CD14-positive monocyte (primary cell): Measurements from ENCODE around the gene LRRK1. TPM values are rescaled to one million over a fixed set of nuclear protein-coding genes. Genes with fewer than 3 reads are reported as not detected.

Source experiments
- DNase-seq, 3 donors: peaks; one replicate each; pipeline ENCODE4 v3.0.0-alpha.2; 2011 to 2022
- H2AFZ ChIP-seq: 2 replicates; pipeline ENCODE4 v1.6.0; 2012; ENCODE audit warnings: mild to moderate bottlenecking, low read depth, low read length, inconsistent platforms; ENCODE audit not compliant: insufficient read depth, poor library complexity, severe bottlenecking
- H3K27ac ChIP-seq, 2 donors: 1 replicate in 1 of 2; 2 replicates in 1 of 2; pipeline ENCODE4 v1.5.1; 2012 to 2013; ENCODE audit warnings: low read length in 2 of 2, control low read depth in 1 of 2, inconsistent platforms in 1 of 2, low read depth in 1 of 2, mild to moderate bottlenecking in 1 of 2
- H3K27me3 ChIP-seq, 2 donors: one replicate each; pipeline versions ENCODE4 v1.6.0 to v1.6.1; 2011 to 2013; ENCODE audit warnings: low read length in 2 of 2; ENCODE audit not compliant: control insufficient read depth in 2 of 2, insufficient read depth in 2 of 2
- H3K36me3 ChIP-seq, 2 donors: replicated peaks in 1 of 2; 1 replicate in 1 of 2; 2 replicates in 1 of 2; pipeline versions ENCODE4 v1.5.1 to v1.6.1; 2012 to 2013; ENCODE audit warnings: low read length in 2 of 2, control low read depth in 1 of 2, inconsistent platforms in 1 of 2, mild to moderate bottlenecking in 1 of 2; ENCODE audit not compliant: insufficient read depth in 2 of 2, control insufficient read depth in 1 of 2
- H3K4me1 ChIP-seq, 2 donors: 1 replicate in 1 of 2; 2 replicates in 1 of 2; pipeline versions ENCODE4 v1.5.1 to v1.6.1; 2012 to 2013; ENCODE audit warnings: low read length in 2 of 2, control low read depth in 1 of 2, inconsistent platforms in 1 of 2, mild to moderate bottlenecking in 1 of 2, moderate library complexity in 1 of 2; ENCODE audit not compliant: insufficient read depth in 2 of 2, control insufficient read depth in 1 of 2
- H3K4me2 ChIP-seq: replicated peaks from 2 replicates; pipeline ENCODE3; 2012; ENCODE audit warnings: low read length, moderate library complexity, mild to moderate bottlenecking; ENCODE audit not compliant: poor library complexity, severe bottlenecking; ENCODE audit errors: extremely low read depth
- H3K4me3 ChIP-seq, 3 experiments: fragments of 200-600 bp in 1 of 3; sonication (generic) in 1 of 3; replicated peaks in 1 of 3; 1 replicate in 2 of 3; 2 replicates in 1 of 3; pipeline ENCODE4 v1.5.1; 2011 to 2013; ENCODE audit warnings: low read length in 3 of 3, mild to moderate bottlenecking in 3 of 3, control low read depth in 2 of 3, low read depth in 2 of 3, inconsistent platforms in 1 of 3, moderate library complexity in 1 of 3
- H3K79me2 ChIP-seq: 2 replicates; pipeline ENCODE4 v1.6.0; 2012; ENCODE audit warnings: mild to moderate bottlenecking, control low read depth, inconsistent platforms, low read length, moderate library complexity; ENCODE audit not compliant: insufficient read depth
- H3K9ac ChIP-seq: 2 replicates; pipeline ENCODE4 v1.6.0; 2017; ENCODE audit warnings: low read length, mild to moderate bottlenecking; ENCODE audit not compliant: insufficient read depth, poor library complexity, severe bottlenecking
- H3K9me3 ChIP-seq, 2 donors: replicated peaks in 1 of 2; 1 replicate in 1 of 2; 2 replicates in 1 of 2; pipeline versions ENCODE4 v1.5.1 to v1.6.1; 2012 to 2013; ENCODE audit warnings: low read length in 2 of 2, control low read depth in 1 of 2; ENCODE audit not compliant: control insufficient read depth in 1 of 2, insufficient read depth in 1 of 2
- H4K20me1 ChIP-seq: 2 replicates; pipeline ENCODE4 v1.6.0; 2012; ENCODE audit warnings: mild to moderate bottlenecking, low read length, control low read depth, moderate library complexity; ENCODE audit not compliant: insufficient read depth
- H3K27ac Mint-ChIP-seq, 7 donors: one replicate each; pipeline ENCODE4 v1.8.0; 2020; ENCODE audit warnings: mild to moderate bottlenecking in 7 of 7, mixed read lengths in 7 of 7, moderate library complexity in 6 of 7, inconsistent platforms in 2 of 7
- H3K27me3 Mint-ChIP-seq, 3 donors: one replicate each; pipeline ENCODE4 v1.8.0; 2021 to 2022; ENCODE audit warnings: low read depth in 3 of 3, mild to moderate bottlenecking in 3 of 3, mixed read lengths in 3 of 3, moderate library complexity in 3 of 3, inconsistent platforms in 1 of 3
- H3K36me3 Mint-ChIP-seq, 2 donors: one replicate each; pipeline ENCODE4 v1.8.0; 2020; ENCODE audit warnings: mixed read lengths in 2 of 2, inconsistent platforms in 1 of 2, mild to moderate bottlenecking in 1 of 2
- H3K4me1 Mint-ChIP-seq: one replicate; pipeline ENCODE4 v1.8.0; 2020; ENCODE audit warnings: mild to moderate bottlenecking, mixed read lengths
- H3K4me3 Mint-ChIP-seq, 2 donors: one replicate each; pipeline ENCODE4 v1.8.0; 2020; ENCODE audit warnings: mild to moderate bottlenecking in 2 of 2, mixed read lengths in 2 of 2, moderate library complexity in 1 of 2
- H3K9me3 Mint-ChIP-seq, 7 donors: one replicate each; pipeline ENCODE4 v1.8.0; 2020 to 2022; ENCODE audit warnings: mixed read lengths in 7 of 7, mild to moderate bottlenecking in 6 of 7, moderate library complexity in 6 of 7, inconsistent platforms in 2 of 7
- WGBS: methylation state at CpG from one replicate; pipeline ENCODE4 v1.1.5; 2013; ENCODE audit warnings: missing lambda C conversion rate; ENCODE audit not compliant: insufficient coverage; 5-methylcytosine and 5-hydroxymethylcytosine counted together
- intact Hi-C, 2 donors: fragments of 100-400 bp; cut with micrococcal nuclease; formaldehyde crosslinking; loops; one replicate each; pipeline versions ENCODE4 v1.15.0 to v1.15.1; 2023
- polyA plus RNA-seq, 3 donors: library from polyadenylated mRNA; depleted of rRNA in 1 of 3; unstranded in 2 of 3; stranded (reverse) in 1 of 3; fragments of 300-500 nt in 2 of 3; fragments of >200 nt in 1 of 3; fragmentation: Illumina TruSeq in 2 of 3; gene quantifications; 1 replicate in 2 of 3; 2 replicates in 1 of 3; pipeline ENCODE4 v1.2.3, GENCODE V29; 2012 to 2021
- TF ChIP-seq, protein P1 (sequence below): fragments of 200-600 bp; IDR thresholded peaks from one replicate; pipeline ENCODE4 v1.8.0; 2022; ENCODE audit warnings: antibody characterized with exemption, mild to moderate bottlenecking

The LRRK1 gene
- polyA plus RNA-seq, 3 donors = 1.7 to 18.9 (median 5.4) TPM

DNA sequence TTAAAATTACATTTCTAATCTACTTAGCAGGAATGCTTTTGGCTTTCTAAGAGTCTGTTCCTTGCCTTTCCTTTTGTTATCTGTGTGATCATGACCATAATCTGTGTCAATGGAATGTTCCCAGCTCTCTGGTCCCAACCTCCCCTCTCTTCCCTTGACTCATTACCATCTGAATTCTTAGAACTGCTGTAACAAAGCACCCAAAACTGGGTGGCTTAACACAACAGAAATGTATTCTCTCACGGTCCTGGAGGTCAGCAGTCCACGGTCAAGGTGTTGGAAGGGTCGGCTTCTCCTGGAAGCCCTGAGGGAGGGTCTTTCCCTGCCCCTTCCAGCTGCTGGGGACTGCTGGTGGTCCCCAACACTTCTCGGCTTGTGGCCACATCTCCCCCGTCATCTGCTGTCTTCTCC is 81.1 kb downstream of the LRRK1 start:
- WGBS = 100% methylated on average over 5 of the region's 5 CpGs
- peak overlapping the region in 1 of 7 donors; percentile 10 for H3K27ac Mint-ChIP-seq
- Histone ChIP-seq H2AFZ (no peak overlapping the region), H3K27ac (no peak overlapping the region), H3K9me3 (peaks cover 0 to 8% of the 10 kb centered on the region in 2 donors), H3K79me2 (no peaks in the 10 kb centered on the region), H3K9ac (no peak overlapping the region), H3K27me3 (no peaks in the 10 kb centered on the region), H3K4me3 (no peak overlapping the region), H4K20me1 (no peaks in the 10 kb centered on the region), H3K4me1 (peaks cover 8 to 9% of the 10 kb centered on the region in 2 donors), H3K4me2 (no peak overlapping the region), H3K36me3 (peaks cover 32 to 72% of the 10 kb centered on the region in 2 donors)
- H3K36me3 Mint-ChIP-seq = peaks cover 71 to 73% of the 10 kb centered on the region in 2 donors
- no peaks in the 10 kb centered on the region for H3K27me3 Mint-ChIP-seq
- intact Hi-C loops = loop anchor here in 1 of 2 donors (10.0 kb wide), 1 partner anchor 45 kb away; no protein-coding TSS in a partner anchor
- H3K9me3 Mint-ChIP-seq = peaks cover 0 to 10% (median 5%) of the 10 kb centered on the region in 7 donors
- H3K4me1 Mint-ChIP-seq = peaks cover 8% of the 10 kb centered on the region
- no peak overlapping the region for H3K4me3 Mint-ChIP-seq
- TF ChIP-seq, protein P1, sequence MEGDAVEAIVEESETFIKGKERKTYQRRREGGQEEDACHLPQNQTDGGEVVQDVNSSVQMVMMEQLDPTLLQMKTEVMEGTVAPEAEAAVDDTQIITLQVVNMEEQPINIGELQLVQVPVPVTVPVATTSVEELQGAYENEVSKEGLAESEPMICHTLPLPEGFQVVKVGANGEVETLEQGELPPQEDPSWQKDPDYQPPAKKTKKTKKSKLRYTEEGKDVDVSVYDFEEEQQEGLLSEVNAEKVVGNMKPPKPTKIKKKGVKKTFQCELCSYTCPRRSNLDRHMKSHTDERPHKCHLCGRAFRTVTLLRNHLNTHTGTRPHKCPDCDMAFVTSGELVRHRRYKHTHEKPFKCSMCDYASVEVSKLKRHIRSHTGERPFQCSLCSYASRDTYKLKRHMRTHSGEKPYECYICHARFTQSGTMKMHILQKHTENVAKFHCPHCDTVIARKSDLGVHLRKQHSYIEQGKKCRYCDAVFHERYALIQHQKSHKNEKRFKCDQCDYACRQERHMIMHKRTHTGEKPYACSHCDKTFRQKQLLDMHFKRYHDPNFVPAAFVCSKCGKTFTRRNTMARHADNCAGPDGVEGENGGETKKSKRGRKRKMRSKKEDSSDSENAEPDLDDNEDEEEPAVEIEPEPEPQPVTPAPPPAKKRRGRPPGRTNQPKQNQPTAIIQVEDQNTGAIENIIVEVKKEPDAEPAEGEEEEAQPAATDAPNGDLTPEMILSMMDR = no peak
- DNase-seq = no peak

DNA sequence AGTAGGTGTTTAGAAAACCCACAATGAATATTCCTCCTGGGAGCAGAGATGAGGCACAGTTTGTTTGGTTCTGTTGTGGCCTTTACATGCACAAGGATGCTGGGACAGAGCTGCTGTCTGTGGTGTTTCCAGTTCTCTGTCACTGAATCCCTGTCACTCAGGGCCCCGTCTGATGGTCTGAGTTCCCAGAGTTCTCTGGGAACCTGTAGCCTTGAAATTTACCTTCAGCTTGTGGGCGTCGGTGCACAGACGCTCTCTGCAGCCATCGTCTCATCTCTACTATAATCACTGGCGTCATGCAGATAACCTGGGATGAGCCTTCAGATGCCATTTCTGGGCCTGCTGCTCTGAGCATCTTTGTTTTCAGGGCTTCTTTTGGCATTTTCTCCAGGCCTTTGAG is 81.9 kb downstream of the LRRK1 start:
- no peaks in the 10 kb centered on the region for H3K79me2 ChIP-seq
- no peak overlapping the region for H2AFZ ChIP-seq
- H3K4me1 Mint-ChIP-seq = peaks cover 8% of the 10 kb centered on the region
- H3K4me1 ChIP-seq = peaks cover 8 to 9% of the 10 kb centered on the region in 2 donors
- H3K9me3 ChIP-seq = peaks cover 0 to 10% of the 10 kb centered on the region in 2 donors
- no peak overlapping the region for H3K27ac Mint-ChIP-seq
- peaks cover 70 to 73% of the 10 kb centered on the region in 2 donors for H3K36me3 Mint-ChIP-seq
- H3K27ac ChIP-seq = no peak overlapping the region
- no peak overlapping the region for H3K4me2 ChIP-seq
- no peak overlapping the region for H3K4me3 Mint-ChIP-seq
- H3K4me3 ChIP-seq = no peak overlapping the region
- intact Hi-C loops = loop anchor here in 1 of 2 donors (10.0 kb wide), 1 partner anchor 46 kb away; no protein-coding TSS in a partner anchor
- H3K27me3 ChIP-seq = no peaks in the 10 kb centered on the region
- WGBS = 96% methylated on average over 6 of the region's 6 CpGs
- H3K9me3 Mint-ChIP-seq = peaks cover 0 to 14% (median 8%) of the 10 kb centered on the region in 7 donors
- H3K27me3 Mint-ChIP-seq = no peaks in the 10 kb centered on the region
- no peak overlapping the region for H3K9ac ChIP-seq
- H4K20me1 ChIP-seq = no peaks in the 10 kb centered on the region
- TF ChIP-seq, protein P1 = no peak
- no peak for DNase-seq
- H3K36me3 ChIP-seq = peaks cover 24 to 71% of the 10 kb centered on the region in 2 donors
